Stomach (tissue), 4 donors: ENCODE results near the gene TNNT1.

ENCODE experiments used
- EP300 ChIP-seq: sonication (generic); formaldehyde crosslinking; IDR thresholded peaks from one replicate; pipeline ENCODE4 v1.6.1; 2017; ENCODE audit warnings: antibody characterized with exemption
- POLR2A ChIP-seq, 4 donors: fragments of 450-650 bp; IDR thresholded peaks; one replicate each; pipeline ENCODE4 v1.6.1; 2016; ENCODE audit warnings: antibody characterized with exemption in 4 of 4, control low read depth in 2 of 4, mild to moderate bottlenecking in 1 of 4, moderate library complexity in 1 of 4
- TF ChIP-seq, protein P1 (sequence below), 7 experiments: fragments of 450-650 bp in 4 of 7; fragments of 200-600 bp in 3 of 7; sonication (generic) in 3 of 7; IDR thresholded peaks; one replicate each; pipeline ENCODE4 v1.5.1; 2016 to 2019; ENCODE audit warnings: antibody characterized with exemption in 7 of 7, control low read depth in 2 of 7, mild to moderate bottlenecking in 1 of 7

DNA sequence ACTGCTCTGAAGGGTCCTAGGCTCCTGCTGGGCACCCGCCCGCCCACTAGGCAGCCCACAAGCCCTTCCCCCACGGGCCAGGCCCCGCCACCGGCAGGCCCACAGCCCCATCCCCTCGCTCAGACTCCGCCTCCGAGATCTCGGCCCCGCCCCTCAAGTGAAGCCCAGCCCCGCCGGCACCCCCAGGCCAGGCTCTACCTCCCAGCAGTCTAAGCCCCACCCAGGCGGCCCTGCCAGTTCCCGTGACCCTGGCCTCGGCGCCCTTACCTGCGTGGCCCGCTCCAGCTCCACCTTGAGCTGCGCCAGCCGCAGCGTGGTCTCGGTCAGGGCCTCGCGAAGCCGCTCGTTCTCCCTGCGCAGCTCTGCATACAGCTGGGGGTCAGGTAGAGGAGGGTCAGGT is 57.1 kb downstream of the TNNT1 start:
- TF ChIP-seq EP300: no peak
- TF ChIP-seq POLR2A (IDR thresholded peaks at IDR 0.05): no peak
- TF ChIP-seq, protein P1, sequence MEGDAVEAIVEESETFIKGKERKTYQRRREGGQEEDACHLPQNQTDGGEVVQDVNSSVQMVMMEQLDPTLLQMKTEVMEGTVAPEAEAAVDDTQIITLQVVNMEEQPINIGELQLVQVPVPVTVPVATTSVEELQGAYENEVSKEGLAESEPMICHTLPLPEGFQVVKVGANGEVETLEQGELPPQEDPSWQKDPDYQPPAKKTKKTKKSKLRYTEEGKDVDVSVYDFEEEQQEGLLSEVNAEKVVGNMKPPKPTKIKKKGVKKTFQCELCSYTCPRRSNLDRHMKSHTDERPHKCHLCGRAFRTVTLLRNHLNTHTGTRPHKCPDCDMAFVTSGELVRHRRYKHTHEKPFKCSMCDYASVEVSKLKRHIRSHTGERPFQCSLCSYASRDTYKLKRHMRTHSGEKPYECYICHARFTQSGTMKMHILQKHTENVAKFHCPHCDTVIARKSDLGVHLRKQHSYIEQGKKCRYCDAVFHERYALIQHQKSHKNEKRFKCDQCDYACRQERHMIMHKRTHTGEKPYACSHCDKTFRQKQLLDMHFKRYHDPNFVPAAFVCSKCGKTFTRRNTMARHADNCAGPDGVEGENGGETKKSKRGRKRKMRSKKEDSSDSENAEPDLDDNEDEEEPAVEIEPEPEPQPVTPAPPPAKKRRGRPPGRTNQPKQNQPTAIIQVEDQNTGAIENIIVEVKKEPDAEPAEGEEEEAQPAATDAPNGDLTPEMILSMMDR (IDR thresholded peaks at IDR 0.05): no peak
